HG02973 (cell line): Measurements from ENCODE around the gene KCNJ5.

Experiments
- ATAC-seq: cut with Tn5 transposase; IDR thresholded peaks from one replicate; pipeline ENCODE4 v1.9.1; 2021; ENCODE audit warnings: moderate library complexity; ENCODE audit not compliant: unreplicated experiment

Gene KCNJ5

DNA sequence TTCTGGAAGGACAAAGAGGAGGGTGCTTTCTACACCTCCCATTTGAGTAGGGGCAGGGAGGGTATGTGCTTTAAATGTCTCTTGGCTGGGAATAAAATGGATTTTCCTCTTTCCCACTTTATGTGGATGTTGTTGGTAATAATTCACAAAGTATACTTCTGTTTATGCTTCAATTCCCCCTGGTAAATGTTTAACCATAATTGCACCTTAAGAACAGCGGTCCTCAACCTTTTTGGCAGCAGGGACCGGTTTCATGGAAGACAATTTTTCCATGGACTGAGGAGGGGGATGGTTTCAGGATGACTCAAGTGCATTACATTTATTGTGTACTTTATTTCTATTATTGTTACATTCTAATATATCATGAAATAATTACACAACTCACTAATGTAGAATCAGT lies 55.5 kb downstream of the KCNJ5 start:
- no peak for ATAC-seq

DNA sequence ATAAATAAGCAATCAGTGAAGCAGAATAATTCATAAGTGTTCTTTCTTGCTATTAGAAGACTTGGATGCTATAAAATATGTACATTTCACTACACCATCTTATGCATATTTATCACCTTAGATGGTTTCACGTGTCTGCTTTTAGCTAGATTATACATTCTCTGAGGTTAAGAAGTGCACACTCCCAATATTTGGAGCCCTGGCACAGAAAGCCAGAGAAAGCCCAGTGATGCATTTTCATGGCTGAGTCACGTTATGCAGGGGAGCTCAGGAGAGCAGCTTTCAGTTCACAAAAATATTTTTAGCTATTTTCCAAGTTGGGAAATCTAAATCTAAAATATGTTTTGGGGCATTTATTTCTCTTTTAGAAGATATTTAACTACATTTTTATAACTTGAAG lies 56.6 kb downstream of the KCNJ5 start:
- ATAC-seq, result no peak

DNA sequence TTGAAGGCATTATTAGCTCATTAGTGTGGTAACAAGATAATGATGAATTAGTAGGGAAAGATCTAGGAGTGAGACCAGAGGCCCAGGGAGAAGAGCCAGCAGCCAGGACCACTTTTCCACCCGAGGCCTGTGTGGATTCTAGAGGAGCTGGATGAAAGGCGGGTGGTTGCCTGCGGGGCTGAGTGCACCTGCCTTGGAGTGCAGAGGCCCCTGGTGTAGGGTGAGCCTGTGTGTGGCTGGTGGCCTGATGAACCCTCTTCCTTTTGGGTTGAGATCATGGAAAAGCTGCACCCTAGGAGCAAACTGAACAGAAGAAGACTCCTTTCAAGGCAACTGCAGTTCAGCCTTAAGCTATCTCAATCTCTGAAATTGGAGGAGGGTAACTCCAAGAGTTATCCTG lies 57.4 kb downstream of the KCNJ5 start:
- ATAC-seq, result no peak

DNA sequence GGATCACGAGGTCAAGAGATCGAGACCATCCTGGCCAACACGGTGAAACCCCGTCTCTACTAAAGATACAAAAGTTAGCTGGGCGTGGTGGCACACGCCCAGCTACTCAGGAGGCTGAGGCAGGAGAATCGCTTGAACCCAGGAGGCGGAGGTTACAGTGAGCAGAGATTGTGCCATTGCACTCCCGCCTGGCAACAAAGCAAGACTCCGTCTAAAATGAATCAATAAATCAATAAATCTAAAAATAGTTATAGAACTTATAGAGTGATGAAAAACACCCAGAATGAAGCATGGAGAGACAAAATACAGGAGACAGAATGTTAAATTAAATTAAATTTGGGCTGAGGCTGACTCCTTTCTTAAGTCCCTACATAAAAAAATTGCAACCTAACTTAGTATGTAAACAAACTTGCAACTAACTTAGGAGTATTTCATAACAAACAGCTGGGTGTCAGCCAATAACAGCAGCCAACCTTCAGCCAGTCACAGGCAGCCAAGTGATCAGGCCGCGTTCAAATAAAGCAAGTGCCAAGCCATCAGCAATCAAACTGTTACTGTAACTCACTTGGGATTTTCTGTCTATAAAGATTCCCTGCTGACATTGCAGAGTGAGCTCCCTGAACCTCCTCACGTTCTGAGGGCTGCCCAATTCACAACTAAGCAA lies 58.8 kb downstream of the KCNJ5 start:
- ATAC-seq, result no peak

DNA sequence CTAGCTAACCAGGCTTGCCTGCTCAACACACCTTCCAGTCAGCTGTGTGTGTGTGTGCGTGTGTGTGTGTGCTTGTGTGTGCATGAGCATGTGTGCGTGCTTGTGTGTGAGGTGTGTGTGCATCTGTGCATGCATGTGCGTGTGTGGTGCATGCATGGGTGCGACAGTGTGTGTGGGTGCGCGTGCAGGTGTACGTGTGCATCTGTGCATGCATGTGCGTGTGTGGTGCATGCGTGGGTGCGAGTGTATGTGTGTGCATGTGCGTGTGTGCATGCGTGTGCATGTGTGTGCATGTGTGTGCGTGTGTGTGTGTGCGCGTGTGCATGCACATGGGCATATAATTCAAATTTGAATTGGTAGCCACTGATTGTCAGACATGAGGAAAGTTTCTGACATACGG lies 62.0 kb downstream of the KCNJ5 start:
- no peak for ATAC-seq

DNA sequence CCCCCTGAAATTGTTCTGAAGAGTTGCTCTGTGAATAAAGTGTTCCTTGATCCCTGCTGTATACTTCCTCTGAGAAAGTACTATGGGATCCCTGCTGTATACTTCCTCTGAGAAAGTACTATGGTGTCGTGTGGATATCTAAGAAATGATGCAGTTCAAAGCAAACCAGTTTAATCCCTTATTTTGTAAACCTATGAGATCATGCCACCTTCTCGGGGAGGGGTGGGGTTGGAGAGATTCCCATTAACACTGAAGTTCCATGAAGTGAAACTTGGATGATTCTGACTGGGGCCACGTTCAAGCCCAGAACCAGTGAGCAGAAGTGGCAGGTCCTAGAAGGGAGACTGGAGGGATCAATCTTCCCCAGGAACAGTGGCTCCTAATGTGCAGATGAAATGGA lies 64.5 kb downstream of the KCNJ5 start:
- no peak for ATAC-seq

DNA sequence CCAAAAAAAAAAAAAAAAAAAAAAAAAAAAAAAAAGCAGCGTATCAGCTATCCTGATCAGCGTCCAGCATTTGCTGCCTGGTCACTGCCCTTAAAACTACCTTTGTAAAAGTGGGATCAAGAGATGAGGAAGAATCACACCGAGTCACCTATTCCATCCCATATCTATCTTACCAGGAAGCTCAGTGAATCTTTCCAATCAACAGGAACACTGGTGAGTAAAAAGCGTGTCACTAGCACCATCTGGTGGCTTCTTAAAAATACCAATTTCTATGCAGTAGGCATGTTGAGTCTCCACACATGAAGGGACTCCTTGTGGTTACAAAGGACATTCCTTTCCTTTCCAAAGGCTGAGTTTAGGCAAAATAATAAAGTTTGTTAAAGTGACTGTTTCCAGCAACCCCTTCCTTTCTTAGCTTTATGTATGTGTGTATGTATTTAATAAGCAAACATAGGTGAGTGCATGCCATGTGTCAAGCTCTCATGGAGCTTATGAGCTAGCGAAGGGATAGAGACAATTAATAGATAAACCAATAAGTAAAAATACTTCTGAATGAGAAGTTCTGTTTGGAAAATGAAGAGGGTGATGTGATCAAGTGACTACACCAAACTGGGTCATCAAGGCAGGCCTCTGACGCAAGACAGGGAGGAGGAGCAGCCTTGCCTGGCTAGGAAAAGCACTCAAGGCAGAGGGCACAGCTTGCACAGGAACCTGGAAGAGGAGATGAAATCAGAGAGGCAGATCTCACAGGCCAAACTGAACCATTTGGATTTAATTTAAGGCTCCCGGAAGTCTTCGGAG lies 65.4 kb downstream of the KCNJ5 start:
- peak; percentile 73 for ATAC-seq

DNA sequence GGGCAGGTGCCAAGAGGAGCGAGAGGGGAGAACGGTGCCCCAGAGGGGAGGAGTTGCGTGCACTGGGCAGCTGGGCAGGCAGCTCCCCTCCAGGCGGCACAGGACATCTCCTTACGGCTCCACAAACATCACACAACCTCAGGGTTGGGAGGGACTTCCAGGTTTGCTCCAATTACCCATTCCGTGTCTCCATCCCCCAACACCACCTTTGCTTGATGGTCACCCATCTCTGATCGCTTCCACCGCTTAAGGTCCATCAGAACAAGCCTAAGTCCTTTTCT lies 66.0 kb downstream of the KCNJ5 start:
- no peak for ATAC-seq

DNA sequence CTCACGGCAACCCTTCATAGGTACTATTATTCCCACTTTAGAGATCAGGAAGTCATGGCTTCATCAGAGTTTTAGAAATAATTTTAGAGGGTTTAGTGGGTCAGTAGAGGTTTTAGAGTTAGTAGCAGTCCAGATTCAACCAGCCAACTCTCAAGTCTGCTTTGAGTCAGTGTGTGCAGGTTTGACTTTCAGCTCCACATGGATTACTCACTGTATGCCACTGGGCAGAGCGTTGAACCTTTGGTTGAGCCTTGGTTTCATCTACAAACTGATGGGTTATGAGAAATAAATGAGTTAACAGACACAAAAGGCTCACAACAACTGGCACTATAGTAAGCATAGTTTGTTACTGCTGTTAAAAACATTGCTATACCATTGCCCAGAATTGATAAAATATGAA lies 70.5 kb downstream of the KCNJ5 start:
- no peak for ATAC-seq

DNA sequence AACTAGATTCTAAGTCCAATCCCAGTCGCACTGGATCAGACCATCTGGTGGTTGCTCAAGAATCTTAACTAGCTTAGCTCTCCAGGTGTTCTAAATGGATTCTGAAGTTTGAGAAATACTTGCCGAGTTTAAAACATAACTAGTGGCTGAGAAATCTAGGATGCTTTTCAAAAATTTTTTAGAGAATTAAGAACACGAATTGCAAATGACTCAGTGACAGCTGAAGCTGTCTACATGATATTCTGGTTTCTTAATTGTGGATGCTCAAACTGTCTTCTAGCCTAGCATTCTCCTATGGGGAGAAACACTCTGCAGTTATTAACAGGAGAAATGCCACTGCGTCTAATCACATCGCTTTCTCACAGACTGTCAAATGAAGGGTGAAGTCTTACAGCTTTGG lies 71.7 kb downstream of the KCNJ5 start:
- no peak for ATAC-seq

DNA sequence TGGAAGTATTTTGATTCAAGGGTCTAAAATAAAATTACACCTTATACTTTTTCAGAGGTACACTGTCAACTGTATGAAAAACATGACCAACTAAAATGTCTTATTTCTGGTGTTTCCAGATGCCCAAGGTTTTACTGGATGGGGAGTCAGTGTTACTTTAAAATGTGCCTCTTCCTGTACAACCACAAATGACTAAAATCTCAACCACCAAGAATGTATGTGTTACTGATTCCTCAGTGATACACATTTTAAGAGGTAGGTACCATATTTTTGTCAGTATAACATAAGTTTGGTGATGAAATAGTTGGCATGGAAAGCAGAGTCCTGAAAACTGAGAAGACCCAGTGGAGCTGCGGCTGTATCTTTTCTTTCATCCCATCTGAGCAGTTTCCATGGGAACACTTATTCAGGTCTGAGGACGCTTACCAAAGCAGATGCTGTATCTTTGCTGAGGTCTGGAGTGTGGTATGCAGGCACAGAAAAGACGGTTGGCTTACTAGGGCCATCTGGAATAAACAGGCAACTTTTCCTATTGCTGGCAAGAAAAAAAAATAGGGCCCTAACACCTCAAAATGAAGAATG lies 72.7 kb downstream of the KCNJ5 start:
- ATAC-seq, result no peak

DNA sequence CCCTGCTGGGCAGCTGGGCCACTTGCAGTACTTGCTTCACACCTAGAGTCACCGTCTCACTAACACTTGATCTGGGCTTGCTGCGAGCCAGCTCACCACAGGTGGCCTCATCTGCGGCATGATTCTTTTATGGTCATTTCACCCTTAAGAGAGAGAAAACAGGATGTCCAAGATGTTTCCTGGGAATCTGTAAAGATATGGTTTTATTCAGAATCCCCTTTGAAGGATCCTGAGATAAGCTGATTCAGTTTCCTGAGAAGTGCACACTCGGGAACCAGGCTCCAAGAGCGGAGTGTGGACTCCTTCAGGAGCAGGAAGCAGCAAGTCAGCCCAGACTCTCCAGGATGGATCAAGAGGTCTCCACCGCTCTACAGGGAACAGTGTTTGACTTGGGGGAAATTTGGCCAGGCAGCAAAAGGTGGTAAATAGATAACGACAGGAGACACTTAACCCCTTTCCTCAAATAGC lies 73.3 kb downstream of the KCNJ5 start:
- ATAC-seq, result no peak

DNA sequence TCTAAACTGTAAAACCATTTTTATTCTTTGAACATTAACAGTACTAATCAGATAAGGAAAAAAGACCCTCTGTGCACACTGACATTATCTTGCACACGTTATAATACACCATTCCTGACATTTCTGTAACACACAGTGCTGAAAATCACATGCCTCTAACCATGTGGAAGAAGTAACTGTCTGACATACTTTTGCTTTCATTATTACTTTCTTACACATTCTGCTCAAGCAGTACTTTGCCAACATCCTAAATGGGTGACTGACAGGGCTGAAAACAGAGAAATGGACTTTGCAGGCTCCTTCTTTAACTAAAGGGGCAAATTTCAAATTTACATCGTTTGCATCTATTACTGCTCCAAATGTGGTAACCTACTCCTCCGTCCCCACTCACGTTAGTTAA lies 74.3 kb downstream of the KCNJ5 start:
- peak; percentile 98 for ATAC-seq

DNA sequence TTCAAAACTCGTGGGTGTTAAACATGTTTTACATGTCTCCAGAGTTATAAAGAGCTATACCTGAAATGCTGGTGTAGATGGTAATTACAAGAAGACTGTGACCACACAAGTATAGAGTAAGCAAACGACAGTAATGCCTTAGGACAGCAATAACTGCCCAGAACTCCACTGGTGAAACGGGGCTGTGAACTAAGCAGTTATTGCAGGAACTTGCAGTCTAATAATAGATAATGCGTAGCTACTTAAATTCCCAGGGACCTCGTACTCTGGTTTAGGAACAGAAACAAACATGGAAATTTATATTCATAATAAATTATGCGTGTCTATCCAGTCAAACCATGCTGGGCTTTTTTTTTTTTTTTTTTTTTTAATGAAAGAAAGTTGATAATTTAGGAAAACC lies 76.4 kb downstream of the KCNJ5 start:
- ATAC-seq, result no peak

DNA sequence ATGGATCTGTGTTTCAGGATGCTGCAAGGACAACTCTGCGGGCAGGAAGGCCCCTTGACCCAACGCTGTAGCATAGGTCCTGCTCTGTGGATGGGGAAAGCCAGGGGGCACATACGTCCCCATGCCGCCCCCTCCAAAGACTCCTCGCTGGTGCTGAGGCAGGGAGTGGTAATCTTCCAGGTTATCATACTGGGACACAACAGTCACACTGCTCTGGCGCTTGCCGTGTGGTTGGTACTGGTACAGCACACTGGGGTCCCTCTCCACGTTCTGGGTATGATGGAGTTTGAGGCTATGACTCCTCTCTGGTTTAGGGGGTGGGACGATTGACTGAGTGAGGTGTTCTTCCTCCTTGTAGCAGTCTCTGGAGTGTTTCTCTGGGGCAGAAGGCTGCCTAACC lies 77.8 kb downstream of the KCNJ5 start:
- no peak for ATAC-seq
